Lung (tissue), 12 donors: ENCODE measurements around the gene SPNS1. TPM values are rescaled to one million over a fixed set of nuclear protein-coding genes. Genes with fewer than 3 reads are reported as not detected.

Experiments
- ATAC-seq: fragments of 200-7000 bp; cut with Tn5 transposase; one replicate; pipeline ENCODE4 v1.9.1; 2020; ENCODE audit warnings: moderate number of reproducible peaks; ENCODE audit not compliant: insufficient read depth, low FRiP score
- DNase-seq, 3 donors: peaks; one replicate each; pipeline ENCODE4 v3.0.0-alpha.2; 2013 to 2017
- H3K27ac ChIP-seq, 2 donors: one replicate each; pipeline ENCODE4 v1.5.1; 2013; ENCODE audit warnings: mild to moderate bottlenecking in 2 of 2, moderate library complexity in 2 of 2, control low read depth in 1 of 2, inconsistent platforms in 1 of 2, low read depth in 1 of 2, low read length in 1 of 2
- H3K27me3 ChIP-seq, 3 donors: one replicate each; pipeline ENCODE4 v1.5.1; 2013; ENCODE audit warnings: low read length in 2 of 3; ENCODE audit not compliant: control insufficient read depth in 3 of 3, insufficient read depth in 3 of 3
- H3K36me3 ChIP-seq, 4 donors: one replicate each; pipeline ENCODE4 v1.5.1; 2013; ENCODE audit warnings: low read length in 4 of 4, mild to moderate bottlenecking in 1 of 4, moderate library complexity in 1 of 4; ENCODE audit not compliant: control insufficient read depth in 4 of 4, insufficient read depth in 4 of 4
- H3K4me1 ChIP-seq, 5 donors: one replicate each; pipeline ENCODE4 v1.5.1; 2013; ENCODE audit warnings: low read length in 5 of 5, mild to moderate bottlenecking in 2 of 5, moderate library complexity in 1 of 5; ENCODE audit not compliant: control insufficient read depth in 5 of 5, insufficient read depth in 5 of 5
- H3K4me3 ChIP-seq: one replicate; pipeline ENCODE4 v1.5.1; 2013; ENCODE audit warnings: mild to moderate bottlenecking, control low read depth, moderate library complexity
- H3K9ac ChIP-seq, 2 donors: one replicate each; pipeline ENCODE4 v1.5.1; 2013; ENCODE audit warnings: low read length in 2 of 2, control low read depth in 1 of 2; ENCODE audit not compliant: insufficient read depth in 1 of 2
- H3K9me3 ChIP-seq, 4 donors: one replicate each; pipeline ENCODE4 v1.5.1; 2013; ENCODE audit warnings: low read length in 3 of 4, mild to moderate bottlenecking in 1 of 4, moderate library complexity in 1 of 4; ENCODE audit not compliant: control insufficient read depth in 4 of 4, insufficient read depth in 3 of 4
- CTCF ChIP-seq: IDR thresholded peaks from 2 replicates; pipeline ENCODE4 v1.5.1; 2012; ENCODE audit warnings: mild to moderate bottlenecking; ENCODE audit errors: control extremely low read depth, extremely low read depth
- WGBS, 2 donors: extraction: QIAGEN DNeasy Blood & Tissue Kit; methylation state at CpG; one replicate each; pipeline ENCODE4 v1.1.7; 2013; 5-methylcytosine and 5-hydroxymethylcytosine counted together
- polyA plus RNA-seq, 2 donors: library from polyadenylated mRNA; stranded (reverse); fragments of 200-250 nt; gene quantifications; one replicate each; pipeline ENCODE4 v1.2.1, GENCODE V29; 2013
- total RNA-seq, 2 donors: library from RNA; depleted of rRNA in 1 of 2; stranded (reverse); fragments of >200 nt in 1 of 2; gene quantifications; one replicate each; pipeline ENCODE4 v1.2.1, GENCODE V29; 2014 to 2021
- donor health status: control.
- donor health status: control.
- donor health status: Bipolar disorder and iron deficiency.
- donor health status: healthy.
- donor health status: DM: yes; HTN: yes; CAD: no.

The SPNS1 gene
- total and polyA plus RNA-seq, 4 donors: 26.0 to 71.5 (median 58.7) TPM

GRCh38 chr16:29014561-29015069 is 40.0 kb downstream of the SPNS1 start:
- ATAC-seq (no peak), DNase-seq (no peak)
- Histone ChIP-seq H3K9ac (no peak overlapping the region), H3K27ac (no peak overlapping the region), H3K36me3 (no peaks in the 10 kb centered on the region), H3K4me1 (peaks cover 0 to 6% (median 0%) of the 10 kb centered on the region in 5 donors), H3K27me3 (no peaks in the 10 kb centered on the region), H3K4me3 (no peak overlapping the region), H3K9me3 (no peaks in the 10 kb centered on the region)
- no peak for TF ChIP-seq CTCF
- 85 to 87% methylated on average over 3 of the region's 3 CpGs for WGBS, 2 donors

GRCh38 chr16:29022196-29022595 is 47.6 kb downstream of the SPNS1 start:
- WGBS, 2 donors: 84 to 93% methylated on average over 5 of the region's 5 CpGs
- Histone ChIP-seq H3K9me3 (no peaks in the 10 kb centered on the region), H3K27me3 (no peaks in the 10 kb centered on the region), H3K27ac (no peak overlapping the region), H3K4me3 (no peak overlapping the region), H3K36me3 (no peaks in the 10 kb centered on the region), H3K9ac (no peak overlapping the region), H3K4me1 (no peaks in the 10 kb centered on the region)
- TF ChIP-seq CTCF: no peak
- no peak for ATAC-seq
- no peak for DNase-seq

- DNase-seq (no peak), ATAC-seq (no peak)
- WGBS, 2 donors: 51 to 63% methylated on average over 15 of the region's 15 CpGs
- Histone ChIP-seq H3K9me3 (no peaks in the 10 kb centered on the region), H3K36me3 (no peaks in the 10 kb centered on the region), H3K27me3 (no peaks in the 10 kb centered on the region), H3K4me3 (no peak overlapping the region), H3K4me1 (no peaks in the 10 kb centered on the region), H3K9ac (no peak overlapping the region), H3K27ac (no peak overlapping the region)
- TF ChIP-seq CTCF: no peak
Observed at GRCh38 chr16:29023279-29024277, 49.0 kb downstream of the SPNS1 start.
